MCF 10A (cell line): Measurements from ENCODE around the gene WNT8A. TPM values are rescaled to one million over a fixed set of nuclear protein-coding genes. Genes with fewer than 3 reads are reported as not detected.
"Not testable (repeated sequence)": the region's sequence is repeated elsewhere in the genome, so short reads cannot be mapped to it uniquely, and the experiment has no call there.

Experiments used
- BruUV-seq: library from RNA; stranded (reverse); fragments of 400-500 nt; replicated peaks from 2 replicates; lab custom pipeline; 2021; lab: Mats Ljungman, UMichigan
- CTCF ChIA-PET: fragments of 300-600 bp; sonication (Branson Sonifier 250); formaldehyde crosslinking; extraction: SDS; loops from one replicate; lab custom pipeline; 2021; ENCODE audit warnings: antibody characterized with exemption, inconsistent platforms; lab: Yijun Ruan, JAX
- POLR2A ChIA-PET: fragments of 300-600, 350-650 bp; sonication (Branson Sonifier 250); formaldehyde crosslinking; extraction: SDS; loops from one replicate; lab custom pipeline; 2020; ENCODE audit warnings: antibody characterized with exemption, inconsistent platforms; lab: Yijun Ruan, JAX
- DNase-seq: peaks from one replicate; pipeline ENCODE4 v3.0.0-alpha.2; 2018; ENCODE audit not compliant: unreplicated experiment
- H3K27ac Mint-ChIP-seq: one replicate; pipeline ENCODE4 v1.8.0; 2022; ENCODE audit warnings: mild to moderate bottlenecking, low read depth, mixed read lengths; ENCODE audit not compliant: unreplicated experiment
- H3K27me3 Mint-ChIP-seq: one replicate; pipeline ENCODE4 v1.8.0; 2022; ENCODE audit warnings: mixed read lengths; ENCODE audit not compliant: insufficient read depth, unreplicated experiment
- H3K36me3 Mint-ChIP-seq: one replicate; pipeline ENCODE4 v1.8.0; 2022; ENCODE audit warnings: mild to moderate bottlenecking, moderate library complexity, mixed read lengths; ENCODE audit not compliant: insufficient read depth, unreplicated experiment
- H3K4me1 Mint-ChIP-seq: one replicate; pipeline ENCODE4 v1.8.0; 2022; ENCODE audit warnings: mixed read lengths; ENCODE audit not compliant: insufficient read depth, unreplicated experiment
- H3K4me3 Mint-ChIP-seq: one replicate; pipeline ENCODE4 v1.8.0; 2022; ENCODE audit warnings: mild to moderate bottlenecking, moderate library complexity, mixed read lengths; ENCODE audit not compliant: unreplicated experiment
- H3K9me3 Mint-ChIP-seq: one replicate; pipeline ENCODE4 v1.8.0; 2022; ENCODE audit warnings: mixed read lengths; ENCODE audit not compliant: unreplicated experiment
- CTCF ChIP-seq: fragments of 200-600 bp; IDR thresholded peaks from one replicate; pipeline ENCODE4 v1.8.0; 2022; ENCODE audit warnings: antibody characterized with exemption, mild to moderate bottlenecking; ENCODE audit not compliant: unreplicated experiment
- intact Hi-C: fragments of 100-400 bp; cut with micrococcal nuclease; formaldehyde crosslinking; loops from 2 replicates; pipeline ENCODE4 v1.14.1; 2022
- total RNA-seq: library from RNA; stranded (reverse); gene quantifications from 2 replicates; pipeline ENCODE4 v1.2.3, GENCODE V29; 2022

WNT8A gene
- total RNA-seq, 1 experiment from 2014 or later, result not detected

- H3K4me1 Mint-ChIP-seq, result peaks cover 7% of the 10 kb centered on the region
- DNase-seq, result no peak
- H3K9me3 Mint-ChIP-seq, result no peaks in the 10 kb centered on the region
- ChIA-PET POLR2A (interaction anchor here (0.7 to 1.9 kb wide), 3 partner anchors 20 to 113 kb away, joined by 3 to 5 read pairs (median 4); partner anchors contain the start of gene BRD8), CTCF (interaction anchor here (0.7 to 7.8 kb wide), 8 partner anchors 10 to 287 kb away, joined by 3 to 213 read pairs (median 8); partner anchors contain the start of gene FAM13B)
- BruUV-seq, result no TSS peak
- H3K27me3 Mint-ChIP-seq, result no peaks in the 10 kb centered on the region
- TF ChIP-seq CTCF, result peak; percentile 18
- intact Hi-C loops, result no loop called here
- no peaks in the 10 kb centered on the region for H3K36me3 Mint-ChIP-seq
- no peak overlapping the region for H3K27ac Mint-ChIP-seq
- H3K4me3 Mint-ChIP-seq, result no peak overlapping the region
Measured at GRCh38 chr5:138065102-138065501, 18.7 kb upstream of the WNT8A start.

- DNase-seq, result no peak
- H3K27me3 Mint-ChIP-seq, result no peaks in the 10 kb centered on the region
- no peak for TF ChIP-seq CTCF
- H3K4me3 Mint-ChIP-seq, result no peak overlapping the region
- H3K27ac Mint-ChIP-seq, result no peak overlapping the region
- ChIA-PET CTCF (interaction anchor here (0.6 to 7.8 kb wide), 35 partner anchors 7 to 1986 kb away, joined by 3 to 213 read pairs (median 4); partner anchors contain the start of gene FAM13B), POLR2A (interaction anchor here (0.7 to 1.9 kb wide), 4 partner anchors 9 to 66 kb away, joined by 4 to 7 read pairs (median 4); no protein-coding TSS in a partner anchor)
- H3K9me3 Mint-ChIP-seq, result no peaks in the 10 kb centered on the region
- peaks cover 7% of the 10 kb centered on the region for H3K4me1 Mint-ChIP-seq
- no TSS peak for BruUV-seq
- intact Hi-C loops, result loop anchor here (1.0 kb wide), 3 partner anchors 32 to 439 kb away; no protein-coding TSS in a partner anchor
- H3K36me3 Mint-ChIP-seq, result no peaks in the 10 kb centered on the region
Measured at GRCh38 chr5:138067945-138068344, 15.9 kb upstream of the WNT8A start.

- Mint-ChIP-seq H3K27ac (no peak overlapping the region), H3K36me3 (no peaks in the 10 kb centered on the region), H3K27me3 (no peaks in the 10 kb centered on the region), H3K9me3 (no peaks in the 10 kb centered on the region), H3K4me1 (peaks cover 7% of the 10 kb centered on the region), H3K4me3 (peak overlapping the region; percentile 45)
- peak; percentile 89 for DNase-seq
- no TSS peak for BruUV-seq
- intact Hi-C loops, result loop anchor here (1.0 kb wide), 3 partner anchors 33 to 440 kb away; no protein-coding TSS in a partner anchor
- ChIA-PET CTCF (interaction anchor here (0.5 to 7.8 kb wide), 61 partner anchors 8 to 1987 kb away, joined by 3 to 213 read pairs (median 4); partner anchors contain the start of gene FAM13B), POLR2A (interaction anchor here (0.6 to 1.9 kb wide), 7 partner anchors 10 to 225 kb away, joined by 3 to 7 read pairs (median 4); no protein-coding TSS in a partner anchor)
- peak; percentile 91 for TF ChIP-seq CTCF
Measured at GRCh38 chr5:138068742-138069600, 14.9 kb upstream of the WNT8A start.

- intact Hi-C loops, H3K36me3 Mint-ChIP-seq, H3K27ac Mint-ChIP-seq, DNase-seq, BruUV-seq, H3K9me3 Mint-ChIP-seq, H3K4me3 Mint-ChIP-seq, H3K27me3 Mint-ChIP-seq, H3K4me1 Mint-ChIP-seq: not testable (repeated sequence)
- ChIA-PET CTCF (interaction anchor here (0.7 to 7.8 kb wide), 17 partner anchors 9 to 440 kb away, joined by 3 to 213 read pairs (median 5); partner anchors contain the start of gene FAM13B), POLR2A (interaction anchor here (1.0 to 1.9 kb wide), 3 partner anchors 31 to 64 kb away, joined by 3 to 7 read pairs (median 5); no protein-coding TSS in a partner anchor)
Measured at GRCh38 chr5:138070026-138070425, 13.8 kb upstream of the WNT8A start.
